Bronchial epithelial cell (primary cell): ENCODE measurements around the gene KANK3. TPM values are rescaled to one million over a fixed set of nuclear protein-coding genes. Genes with fewer than 3 reads are reported as not detected.
"Not testable (repeated sequence)": the region's sequence is repeated elsewhere in the genome, so short reads cannot be mapped to it uniquely, and the experiment has no call there.

Experiments used
- DNase-seq: peaks from one replicate; pipeline ENCODE4 v3.0.0-alpha.2; 2010; ENCODE audit warnings: low read depth
- FAIRE-seq: peaks from 2 replicates; lab custom pipeline; 2011; peaks lifted over from hg19 to GRCh38; lab: Jason Lieb, UNC
- H3K27me3 ChIP-seq: 2 replicates; pipeline ENCODE4 v1.5.1; 2011; ENCODE audit warnings: low read length; ENCODE audit not compliant: control insufficient read depth, insufficient read depth
- H3K36me3 ChIP-seq: 2 replicates; pipeline ENCODE4 v1.5.1; 2011; ENCODE audit warnings: low read length; ENCODE audit not compliant: control insufficient read depth, insufficient read depth
- H3K4me3 ChIP-seq: 2 replicates; pipeline ENCODE4 v1.5.1; 2011; ENCODE audit warnings: mild to moderate bottlenecking, low read depth, low read length, control low read depth
- total RNA-seq: library from RNA; depleted of rRNA; stranded (reverse); fragments of >200 nt; gene quantifications from 2 replicates; pipeline ENCODE4 v1.2.1, GENCODE V29; 2014
- TF ChIP-seq, protein P1 (sequence below): IDR thresholded peaks from 2 replicates; pipeline ENCODE4 v1.5.1; 2011; ENCODE audit warnings: mild to moderate bottlenecking, moderate library complexity, low read length, control low read depth, inconsistent platforms; ENCODE audit not compliant: insufficient read depth, severe bottlenecking

Gene KANK3
- total RNA-seq, 1 donor from 2014 or later, result 2.4 TPM

DNA sequence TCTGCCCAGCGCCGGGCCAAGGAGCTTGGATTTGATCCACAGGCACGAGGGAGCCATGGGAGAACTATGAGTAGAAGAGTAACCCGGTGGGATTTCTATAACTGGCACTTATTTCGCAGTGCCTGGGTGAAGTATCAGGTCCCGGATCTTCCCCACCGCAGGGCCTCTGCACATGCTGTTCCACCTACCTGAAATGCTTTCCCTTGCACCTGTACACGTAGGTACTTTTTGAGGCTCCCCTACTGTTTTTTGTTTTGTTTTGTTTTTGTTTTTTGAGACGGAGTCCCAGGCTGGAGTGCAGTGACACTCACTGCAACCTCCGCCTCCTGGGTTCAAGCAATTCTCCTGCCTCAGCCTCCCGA, 402 bp upstream of the KANK3 start:
- no peaks in the 10 kb centered on the region for H3K27me3 ChIP-seq
- no peak overlapping the region for H3K4me3 ChIP-seq
- TF ChIP-seq, protein P1, sequence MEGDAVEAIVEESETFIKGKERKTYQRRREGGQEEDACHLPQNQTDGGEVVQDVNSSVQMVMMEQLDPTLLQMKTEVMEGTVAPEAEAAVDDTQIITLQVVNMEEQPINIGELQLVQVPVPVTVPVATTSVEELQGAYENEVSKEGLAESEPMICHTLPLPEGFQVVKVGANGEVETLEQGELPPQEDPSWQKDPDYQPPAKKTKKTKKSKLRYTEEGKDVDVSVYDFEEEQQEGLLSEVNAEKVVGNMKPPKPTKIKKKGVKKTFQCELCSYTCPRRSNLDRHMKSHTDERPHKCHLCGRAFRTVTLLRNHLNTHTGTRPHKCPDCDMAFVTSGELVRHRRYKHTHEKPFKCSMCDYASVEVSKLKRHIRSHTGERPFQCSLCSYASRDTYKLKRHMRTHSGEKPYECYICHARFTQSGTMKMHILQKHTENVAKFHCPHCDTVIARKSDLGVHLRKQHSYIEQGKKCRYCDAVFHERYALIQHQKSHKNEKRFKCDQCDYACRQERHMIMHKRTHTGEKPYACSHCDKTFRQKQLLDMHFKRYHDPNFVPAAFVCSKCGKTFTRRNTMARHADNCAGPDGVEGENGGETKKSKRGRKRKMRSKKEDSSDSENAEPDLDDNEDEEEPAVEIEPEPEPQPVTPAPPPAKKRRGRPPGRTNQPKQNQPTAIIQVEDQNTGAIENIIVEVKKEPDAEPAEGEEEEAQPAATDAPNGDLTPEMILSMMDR, result no peak
- no peaks in the 10 kb centered on the region for H3K36me3 ChIP-seq
- FAIRE-seq (no peak), DNase-seq (no peak)

DNA sequence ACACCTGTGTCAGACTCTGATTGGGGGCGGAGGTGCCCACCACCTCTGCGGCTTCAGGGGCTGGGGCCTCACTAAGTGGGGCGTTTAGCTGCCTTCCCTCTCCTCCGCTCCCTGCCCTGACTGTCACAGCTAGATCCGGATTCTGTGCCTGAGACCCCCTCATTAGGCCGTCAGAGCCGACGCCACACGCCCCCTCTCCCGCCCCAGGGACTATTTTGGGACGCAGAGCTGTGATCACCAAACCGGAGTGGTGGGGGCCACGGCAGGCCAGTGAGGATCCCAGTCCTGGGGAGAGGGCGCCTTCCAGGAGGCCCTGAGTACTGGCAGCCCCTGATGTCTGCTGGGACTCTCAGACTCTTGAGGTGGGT, 762 bp downstream of the KANK3 start:
- H3K4me3 ChIP-seq, result no peak overlapping the region
- no peak for FAIRE-seq

DNA sequence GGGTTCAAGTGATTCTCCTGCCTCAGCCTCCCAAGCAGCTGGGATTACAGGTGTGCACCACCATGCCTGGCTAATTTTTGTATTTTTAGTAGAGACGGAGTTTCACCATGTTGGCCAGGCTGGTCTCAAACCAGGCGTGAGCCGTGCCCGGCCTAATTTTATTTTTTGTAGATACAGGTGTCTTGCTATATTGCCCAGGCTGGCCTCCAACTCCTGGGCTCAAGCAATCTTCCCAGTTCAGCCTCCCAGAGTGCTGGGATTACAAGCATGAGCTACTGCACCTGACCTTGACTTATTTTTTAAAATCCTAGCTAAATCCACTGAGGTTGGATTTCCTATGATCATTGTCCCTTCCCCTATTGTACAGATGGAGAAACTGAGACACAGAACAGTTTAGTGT, 1.6 kb downstream of the KANK3 start:
- H3K36me3 ChIP-seq, H3K4me3 ChIP-seq, DNase-seq, FAIRE-seq, H3K27me3 ChIP-seq: not testable (repeated sequence)

More for the DNA sequence above, 762 bp downstream of the KANK3 start:
- no peaks in the 10 kb centered on the region for H3K36me3 ChIP-seq
- no peak for DNase-seq
- TF ChIP-seq, protein P1, result no peak
- H3K27me3 ChIP-seq, result no peaks in the 10 kb centered on the region

DNA sequence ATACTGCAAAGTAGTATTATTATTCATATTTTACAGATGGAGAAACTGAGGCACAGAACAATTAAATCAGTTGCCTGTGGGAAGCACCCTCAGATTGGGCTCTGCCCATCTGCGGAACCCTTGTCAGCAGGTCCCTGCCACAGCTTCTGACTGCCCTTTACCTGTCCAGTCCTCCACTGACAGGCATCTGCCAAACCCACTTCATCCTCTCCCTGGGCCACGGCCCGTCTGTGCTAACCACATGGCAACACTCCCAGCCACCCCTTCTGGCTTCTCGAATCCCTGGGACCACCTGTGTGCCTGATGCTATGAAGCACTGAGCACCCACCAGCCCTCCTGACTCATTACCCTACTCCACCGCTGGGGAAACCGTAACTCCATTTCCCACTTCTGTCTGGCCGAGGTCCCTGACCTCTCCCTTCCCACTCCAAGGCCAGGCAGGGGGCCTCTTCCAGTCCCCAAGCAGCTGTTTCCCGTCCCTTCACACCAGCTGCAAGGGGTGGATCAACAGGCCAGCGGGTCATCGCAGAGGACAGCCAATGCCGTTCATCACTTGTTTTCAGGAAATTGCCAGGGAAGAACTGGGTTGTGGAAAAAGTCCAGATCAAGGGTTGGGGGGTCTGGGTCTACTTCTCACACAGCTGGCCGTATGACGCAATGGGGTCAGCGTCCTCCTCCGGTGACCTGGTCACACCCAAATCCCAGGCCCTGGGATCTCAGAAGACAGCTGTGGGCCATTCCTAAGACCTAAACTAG, 2.5 kb downstream of the KANK3 start:
- H3K36me3 ChIP-seq, result no peaks in the 10 kb centered on the region
- DNase-seq, result no peak
- no peak for FAIRE-seq
- no peaks in the 10 kb centered on the region for H3K27me3 ChIP-seq
- TF ChIP-seq, protein P1, result no peak
- no peak overlapping the region for H3K4me3 ChIP-seq

DNA sequence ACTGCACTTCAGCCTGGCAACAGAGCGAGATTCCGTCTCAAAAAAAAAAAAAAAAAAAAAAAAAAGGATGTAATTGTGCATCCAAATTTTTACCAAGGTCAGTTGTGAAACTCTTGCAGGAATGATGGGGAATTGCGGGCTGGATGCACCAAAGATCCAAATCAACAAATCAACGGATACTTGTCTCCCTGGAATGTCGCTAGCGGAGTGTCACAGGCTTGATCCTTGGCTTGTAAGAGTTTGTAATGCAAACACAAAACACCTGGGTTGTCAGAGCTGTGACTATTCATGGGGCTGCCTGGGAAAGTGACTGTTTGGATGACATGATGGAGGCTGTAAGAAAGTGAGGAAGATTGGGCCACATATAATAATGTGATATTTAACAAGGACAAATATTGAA, 4.2 kb downstream of the KANK3 start:
- Histone ChIP-seq H3K4me3 (no peak overlapping the region), H3K36me3 (no peaks in the 10 kb centered on the region), H3K27me3 (peaks cover 6% of the 10 kb centered on the region)
- no peak for FAIRE-seq
- DNase-seq, result no peak
- TF ChIP-seq, protein P1, result no peak

DNA sequence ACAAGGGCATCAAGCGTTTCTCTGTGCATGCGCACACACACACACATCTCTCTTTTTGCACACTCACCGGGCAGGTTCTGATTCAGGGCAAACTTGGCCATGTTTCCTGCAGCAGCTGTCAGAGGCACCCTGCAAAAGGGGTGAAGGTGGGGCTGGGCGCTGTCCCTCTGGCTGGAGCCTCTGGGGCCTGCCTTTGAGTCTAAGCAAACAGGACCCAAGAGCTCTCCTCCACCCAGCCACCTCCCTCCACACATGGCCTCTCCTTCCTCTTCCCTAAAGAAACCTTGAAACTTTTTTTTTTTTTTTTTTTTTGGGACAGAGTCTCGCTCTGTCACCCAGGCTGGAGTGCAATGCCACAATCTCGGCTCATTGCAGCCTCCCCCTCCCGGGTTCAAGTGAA, 5.3 kb downstream of the KANK3 start:
- H3K36me3 ChIP-seq, result no peaks in the 10 kb centered on the region
- DNase-seq, result no peak
- TF ChIP-seq, protein P1, result no peak
- H3K27me3 ChIP-seq, result peaks cover 13% of the 10 kb centered on the region
- no peak overlapping the region for H3K4me3 ChIP-seq
- FAIRE-seq, result no peak
